Panc1 (cell line): ENCODE data around the gene TTC34.

Experiments
- POLR2AphosphoS5 ChIP-seq: IDR thresholded peaks from 2 replicates; pipeline ENCODE4 v1.6.1; 2012; ENCODE audit warnings: mild to moderate bottlenecking, low read depth, low read length, moderate library complexity
- TCF7L2 ChIP-seq: IDR thresholded peaks from 2 replicates; pipeline ENCODE4 v1.6.1; 2011; ENCODE audit warnings: mild to moderate bottlenecking, low read depth, low read length, inconsistent platforms
- TF ChIP-seq, protein P1 (sequence below): fragments of 450-650 bp; IDR thresholded peaks from 2 replicates; pipeline ENCODE4 v1.5.1; 2017; ENCODE audit warnings: mild to moderate bottlenecking

- TF ChIP-seq, protein P1, sequence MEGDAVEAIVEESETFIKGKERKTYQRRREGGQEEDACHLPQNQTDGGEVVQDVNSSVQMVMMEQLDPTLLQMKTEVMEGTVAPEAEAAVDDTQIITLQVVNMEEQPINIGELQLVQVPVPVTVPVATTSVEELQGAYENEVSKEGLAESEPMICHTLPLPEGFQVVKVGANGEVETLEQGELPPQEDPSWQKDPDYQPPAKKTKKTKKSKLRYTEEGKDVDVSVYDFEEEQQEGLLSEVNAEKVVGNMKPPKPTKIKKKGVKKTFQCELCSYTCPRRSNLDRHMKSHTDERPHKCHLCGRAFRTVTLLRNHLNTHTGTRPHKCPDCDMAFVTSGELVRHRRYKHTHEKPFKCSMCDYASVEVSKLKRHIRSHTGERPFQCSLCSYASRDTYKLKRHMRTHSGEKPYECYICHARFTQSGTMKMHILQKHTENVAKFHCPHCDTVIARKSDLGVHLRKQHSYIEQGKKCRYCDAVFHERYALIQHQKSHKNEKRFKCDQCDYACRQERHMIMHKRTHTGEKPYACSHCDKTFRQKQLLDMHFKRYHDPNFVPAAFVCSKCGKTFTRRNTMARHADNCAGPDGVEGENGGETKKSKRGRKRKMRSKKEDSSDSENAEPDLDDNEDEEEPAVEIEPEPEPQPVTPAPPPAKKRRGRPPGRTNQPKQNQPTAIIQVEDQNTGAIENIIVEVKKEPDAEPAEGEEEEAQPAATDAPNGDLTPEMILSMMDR: peak; percentile 91
- TF ChIP-seq TCF7L2 (no peak), POLR2AphosphoS5 (no peak)
These were observed at the start of gene TTC34 for GRCh38 chr1:2801535-2802291.
